HepG2 (cell line): Measurements from ENCODE around the gene FGF19. TPM values are rescaled to one million over a fixed set of nuclear protein-coding genes. Genes with fewer than 3 reads are reported as not detected.

Source experiments
- ATAC-seq: fragments of 200-7000 bp; cut with Tn5 transposase; 3 replicates; pipeline ENCODE4 v1.9.1; 2020; ENCODE audit warnings: mild to moderate bottlenecking, moderate library complexity
- BruUV-seq: library from RNA; stranded (reverse); fragments of 400-500 nt; replicated peaks from 2 replicates; lab custom pipeline; 2021; lab: Mats Ljungman, UMichigan
- CTCF ChIA-PET: fragments of 300-600 bp; formaldehyde crosslinking; extraction: SDS; loops from one replicate; lab custom pipeline; 2021; ENCODE audit warnings: low total read pairs, inconsistent platforms, low intra/inter-chr PET ratio; lab: Yijun Ruan, JAX
- POLR2A ChIA-PET: fragments of 350-600 bp; sonication (Branson Sonifier 250); formaldehyde crosslinking; loops from one replicate; lab custom pipeline; 2020; ENCODE audit warnings: antibody characterized with exemption, inconsistent platforms; lab: Yijun Ruan, JAX
- DNase-seq: peaks from one replicate; pipeline ENCODE4 v3.0.0-alpha.2; 2015; ENCODE audit warnings: low spot score
- FAIRE-seq: peaks from 3 replicates; lab custom pipeline; 2011; peaks lifted over from hg19 to GRCh38; lab: Jason Lieb, UNC
- H2AFZ ChIP-seq: one replicate; pipeline ENCODE4 v1.6.1; 2011; ENCODE audit warnings: low read length, inconsistent platforms
- H3K27ac ChIP-seq: fragments of 300-600 bp; 3 replicates; pipeline ENCODE4 v1.8.0; 2011; ENCODE audit warnings: mixed run types, mild to moderate bottlenecking, mixed read lengths, low read length, inconsistent platforms; ENCODE audit not compliant: insufficient read depth; ENCODE audit errors: extremely low read length
- H3K27me3 ChIP-seq, 2 experiments: fragments of 200-600 bp in 1 of 2; 2 replicates in 1 of 2; 3 replicates in 1 of 2; pipeline versions ENCODE4 v1.6.0 to v1.8.0; 2011; ENCODE audit warnings: low read length in 2 of 2, mild to moderate bottlenecking in 2 of 2, moderate library complexity in 2 of 2, inconsistent platforms in 1 of 2; ENCODE audit not compliant: insufficient read depth in 2 of 2, control insufficient read depth in 1 of 2
- H3K36me3 ChIP-seq, 2 experiments: fragments of 200-600 bp in 1 of 2; replicated peaks in 1 of 2; 2 replicates in 1 of 2; 3 replicates in 1 of 2; pipeline versions ENCODE4 v1.5.1 to v1.8.0; 2011; ENCODE audit warnings: low read length in 2 of 2, inconsistent platforms in 1 of 2; ENCODE audit not compliant: insufficient read depth in 2 of 2, control insufficient read depth in 1 of 2
- H3K4me1 ChIP-seq: 2 replicates; pipeline ENCODE4 v1.5.1; 2012; ENCODE audit warnings: low read length, inconsistent platforms; ENCODE audit not compliant: insufficient read depth
- H3K4me2 ChIP-seq: 2 replicates; pipeline ENCODE4 v1.6.0; 2011; ENCODE audit warnings: low read depth, low read length, inconsistent platforms
- H3K4me3 ChIP-seq, 3 experiments: fragments of 200-600 bp in 1 of 3; sonication (generic), shearing (Covaris generic) in 1 of 3; replicated peaks in 1 of 3; 2 replicates each; pipeline ENCODE4 v1.5.1; 2011 to 2016; ENCODE audit warnings: low read length in 3 of 3, inconsistent platforms in 2 of 3, low read depth in 2 of 3, mild to moderate bottlenecking in 2 of 3, control low read depth in 1 of 3, mixed read lengths in 1 of 3; ENCODE audit not compliant: insufficient read depth in 1 of 3
- H3K79me2 ChIP-seq: one replicate; pipeline ENCODE4 v1.6.1; 2011; ENCODE audit warnings: low read length, inconsistent platforms; ENCODE audit not compliant: insufficient read depth
- H3K9ac ChIP-seq: 2 replicates; pipeline ENCODE4 v1.6.0; 2011; ENCODE audit warnings: mild to moderate bottlenecking, low read depth, low read length, inconsistent platforms; ENCODE audit not compliant: insufficient read depth
- H3K9me3 ChIP-seq: 2 replicates; pipeline ENCODE4 v1.5.1; 2012; ENCODE audit warnings: mild to moderate bottlenecking, low read length
- H4K20me1 ChIP-seq: 2 replicates; pipeline ENCODE4 v1.6.0; 2011; ENCODE audit warnings: inconsistent platforms, mild to moderate bottlenecking, low read length, moderate library complexity; ENCODE audit not compliant: insufficient read depth
- FOXK2 ChIP-seq: fragments of 450-650 bp; IDR thresholded peaks from 2 replicates; pipeline ENCODE4 v1.6.1; 2016
- HHEX ChIP-seq: IDR thresholded peaks from 2 replicates; pipeline ENCODE4 v1.6.1; 2016; ENCODE audit warnings: control low read depth
- HOXA7 ChIP-seq: sonication (generic); formaldehyde crosslinking; IDR thresholded peaks from 2 replicates; pipeline ENCODE4 v1.8.1; 2022; ENCODE audit warnings: mild to moderate bottlenecking, missing genetic modification reagents, moderate library complexity
- IKZF1 ChIP-seq: fragments of 450-650 bp; IDR thresholded peaks from 2 replicates; pipeline ENCODE4 v1.7.1; 2016
- KDM4B ChIP-seq: sonication (generic); formaldehyde crosslinking; IDR thresholded peaks from 2 replicates; pipeline ENCODE4 v1.4.0; 2020; ENCODE audit warnings: missing genetic modification reagents
- NBN ChIP-seq: fragments of 450-650 bp; conservative IDR thresholded peaks from 2 replicates; pipeline ENCODE4 v1.6.1; 2017
- PHF21A ChIP-seq: sonication (generic); formaldehyde crosslinking; IDR thresholded peaks from 2 replicates; pipeline ENCODE4 v1.5.0; 2020; ENCODE audit warnings: mild to moderate bottlenecking, missing genetic modification reagents
- ZNF3 ChIP-seq: IDR thresholded peaks from 2 replicates; pipeline ENCODE4 v1.7.0; 2017; ENCODE audit warnings: inconsistent platforms
- WGBS: methylation state at CpG from one replicate; pipeline ENCODE4 v1.1.6; 2017; ENCODE audit warnings: low lambda C conversion rate; 5-methylcytosine and 5-hydroxymethylcytosine counted together
- in situ Hi-C: cut with HindIII; loops from 2 replicates; pipeline ENCODE4 v1.10.0; 2017; ENCODE audit warnings: low pct_unique_long_range_greater_than_20kb; ENCODE audit not compliant: extremely low pct_ligation_motif_present
- intact Hi-C: fragments of 100-400 bp; cut with micrococcal nuclease; formaldehyde crosslinking; loops from one replicate; pipeline ENCODE4 v1.10.0; 2022; ENCODE audit not compliant: unreplicated experiment
- polyA plus RNA-seq, 8 experiments: library from polyadenylated mRNA; depleted of rRNA in 3 of 8; stranded (reverse) in 7 of 8; unstranded in 1 of 8; fragments of >200 nt; fragmentation: Illumina TruSeq in 4 of 8; extraction: Trizol in 4 of 8; gene quantifications; 2 replicates each; pipeline versions ENCODE4 v1.2.1 to v1.2.3, GENCODE V29; 2011 to 2016; ENCODE audit warnings: low read depth in 4 of 8, missing spikeins in 1 of 8, mixed read lengths in 1 of 8; ENCODE audit not compliant: insufficient read depth in 1 of 8
- total RNA-seq, 5 experiments: library from RNA; depleted of rRNA; stranded (reverse); fragments of >200 nt; fragmentation: Illumina TruSeq; extraction: Trizol; gene quantifications; 2 replicates each; pipeline ENCODE4 v1.2.3, GENCODE V29; 2016; ENCODE audit warnings: low read depth in 1 of 5
- TF ChIP-seq, protein P1 (sequence below): sonication (generic); formaldehyde crosslinking; conservative IDR thresholded peaks from 2 replicates; pipeline ENCODE4 v1.4.0; 2020; ENCODE audit warnings: missing genetic modification reagents

Gene FGF19
- total and polyA plus RNA-seq, 2 of the 13 experiments (the other 11 are each of a cell fraction or from before 2014, with no cell fraction given): 0.07 TPM; not detected in 1

GRCh38 chr11:69659591-69659990, 44.2 kb downstream of the FGF19 start:
- intact Hi-C loops: no loop called here
- POLR2A ChIA-PET: interaction anchor here (1.4 to 6.1 kb wide), 4 partner anchors 9 to 50 kb away, joined by 3 to 128 read pairs (median 60); partner anchors contain the start of genes CCND1 and LTO1
- no peak for FAIRE-seq

More at GRCh38 chr11:69659591-69659990, 44.2 kb downstream of the FGF19 start:
- Histone ChIP-seq H3K27me3 (no peaks in the 10 kb centered on the region), H4K20me1 (no peaks in the 10 kb centered on the region), H3K4me1 (peaks cover 78% of the 10 kb centered on the region), H3K4me3 (no peak overlapping the region), H3K9me3 (no peaks in the 10 kb centered on the region), H3K4me2 (no peak overlapping the region), H3K36me3 (peaks cover 0 to under 1% of the 10 kb centered on the region in 2 experiments; a peak in 1 of 5 replicates), H3K79me2 (no peaks in the 10 kb centered on the region), H3K9ac (no peak overlapping the region)
- no TSS peak for BruUV-seq
- in situ Hi-C loops: loop anchor here (5.0 kb wide), 1 partner anchor 537 kb away; no protein-coding TSS in a partner anchor
- TF ChIP-seq PHF21A (CRISPR knock-in tag) (no peak), FOXK2 (no peak), NBN (no peak), HHEX (CRISPR knock-in tag) (no peak), ZNF3 (no peak), IKZF1 (no peak), KDM4B (CRISPR knock-in tag) (no peak), HOXA7 (no peak)
- TF ChIP-seq, protein P1, sequence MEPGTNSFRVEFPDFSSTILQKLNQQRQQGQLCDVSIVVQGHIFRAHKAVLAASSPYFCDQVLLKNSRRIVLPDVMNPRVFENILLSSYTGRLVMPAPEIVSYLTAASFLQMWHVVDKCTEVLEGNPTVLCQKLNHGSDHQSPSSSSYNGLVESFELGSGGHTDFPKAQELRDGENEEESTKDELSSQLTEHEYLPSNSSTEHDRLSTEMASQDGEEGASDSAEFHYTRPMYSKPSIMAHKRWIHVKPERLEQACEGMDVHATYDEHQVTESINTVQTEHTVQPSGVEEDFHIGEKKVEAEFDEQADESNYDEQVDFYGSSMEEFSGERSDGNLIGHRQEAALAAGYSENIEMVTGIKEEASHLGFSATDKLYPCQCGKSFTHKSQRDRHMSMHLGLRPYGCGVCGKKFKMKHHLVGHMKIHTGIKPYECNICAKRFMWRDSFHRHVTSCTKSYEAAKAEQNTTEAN: no peak
- TF ChIP-seq, all 625 proteins: peak for 0
- ATAC-seq (no peak), DNase-seq (no peak)
- WGBS: 100% methylated on average over 4 of the region's 12 CpGs
- no peak overlapping the region for H2AFZ ChIP-seq
- CTCF ChIA-PET: no interaction called here
- H3K27ac ChIP-seq: no peak overlapping the region
